K562 (cell line): ENCODE data around the gene CTXND1.

Experiments used
- NFIC ChIP-seq: fragments of 450-650 bp; IDR thresholded peaks from 2 replicates; pipeline ENCODE4 v1.6.1; 2017; ENCODE audit warnings: mild to moderate bottlenecking, inconsistent platforms
- ZBTB17 ChIP-seq: fragments of 450-650 bp; formaldehyde crosslinking; IDR thresholded peaks from 2 replicates; pipeline ENCODE4 v1.4.0; 2020; ENCODE audit warnings: mild to moderate bottlenecking

GRCh38 chr15:80169768-80170357, 82.2 kb downstream of the CTXND1 start:
- TF ChIP-seq ZBTB17 (CRISPR knock-in tag) = no peak
- no peak for TF ChIP-seq NFIC
